Central memory CD8-positive, alpha-beta T cell (primary cell): ENCODE data around the gene FBXW7.

ENCODE experiments used
- ATAC-seq: fragments of 150-1000 bp; cut with Tn5 transposase; replicated peaks from 2 replicates; pipeline ENCODE4 v1.10.0; 2022; ENCODE audit warnings: mild to moderate bottlenecking, moderate FRiP score, moderate number of reproducible peaks; ENCODE audit not compliant: poor library complexity, severe bottlenecking; ENCODE audit errors: extremely low read depth
- DNase-seq, 2 donors: peaks; one replicate each; pipeline ENCODE4 v3.0.0; 2021; ENCODE audit warnings: low spot score in 2 of 2
- H3K27ac Mint-ChIP-seq: one replicate; pipeline ENCODE4 v1.8.0; 2022; ENCODE audit warnings: low read depth, mild to moderate bottlenecking, moderate library complexity, mixed read lengths
- H3K27me3 Mint-ChIP-seq: one replicate; pipeline ENCODE4 v1.8.0; 2022; ENCODE audit warnings: mixed read lengths
- H3K36me3 Mint-ChIP-seq: one replicate; pipeline ENCODE4 v1.8.0; 2022; ENCODE audit warnings: mild to moderate bottlenecking, moderate library complexity, mixed read lengths; ENCODE audit not compliant: insufficient read depth
- H3K4me1 Mint-ChIP-seq: one replicate; pipeline ENCODE4 v1.8.0; 2022; ENCODE audit warnings: mixed read lengths
- H3K4me3 Mint-ChIP-seq: one replicate; pipeline ENCODE4 v1.8.0; 2022; ENCODE audit warnings: mild to moderate bottlenecking, moderate library complexity, mixed read lengths
- H3K9me3 Mint-ChIP-seq: one replicate; pipeline ENCODE4 v1.8.0; 2022; ENCODE audit warnings: mixed read lengths

FBXW7 gene

GRCh38 chr4:152290366-152290921 lies 245.4 kb downstream of the FBXW7 start:
- Mint-ChIP-seq H3K36me3 (no peaks in the 10 kb centered on the region), H3K9me3 (no peaks in the 10 kb centered on the region), H3K27ac (no peak overlapping the region), H3K4me3 (no peak overlapping the region), H3K27me3 (no peaks in the 10 kb centered on the region), H3K4me1 (no peaks in the 10 kb centered on the region)
- no peak for DNase-seq
- ATAC-seq = no peak

- ATAC-seq (no peak), DNase-seq (no peak)
- Mint-ChIP-seq H3K36me3 (no peaks in the 10 kb centered on the region), H3K9me3 (no peaks in the 10 kb centered on the region), H3K4me3 (no peak overlapping the region), H3K27ac (no peak overlapping the region), H3K27me3 (no peaks in the 10 kb centered on the region), H3K4me1 (no peaks in the 10 kb centered on the region)
These were observed 246.0 kb downstream of the FBXW7 start for GRCh38 chr4:152289941-152290340.

DNA sequence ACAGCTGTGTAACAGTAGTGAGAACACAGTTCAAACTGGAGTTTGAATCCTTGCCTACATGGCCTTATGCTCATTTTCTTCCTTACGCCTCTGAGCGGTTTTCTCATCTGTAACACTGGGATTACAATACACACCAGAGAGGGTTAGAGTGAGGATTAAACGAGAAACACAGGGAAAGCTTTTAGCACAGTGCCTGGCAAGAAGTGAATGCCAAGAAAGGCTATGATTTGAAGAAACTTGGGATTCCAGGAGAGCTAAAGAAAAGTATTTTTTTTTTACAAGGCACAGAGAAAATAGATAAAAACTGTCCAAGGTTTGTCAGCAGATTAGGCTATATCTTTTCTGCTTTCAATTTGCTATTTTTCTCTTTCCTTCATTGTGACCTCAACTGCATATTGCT lies 246.4 kb downstream of the FBXW7 start:
- Mint-ChIP-seq H3K27ac (no peak overlapping the region), H3K27me3 (no peaks in the 10 kb centered on the region), H3K4me3 (no peak overlapping the region)

GRCh38 chr4:152283801-152284470 lies 252.0 kb downstream of the FBXW7 start:
- Mint-ChIP-seq H3K9me3 (no peaks in the 10 kb centered on the region), H3K36me3 (peaks cover 2% of the 10 kb centered on the region), H3K27ac (no peak overlapping the region), H3K27me3 (no peaks in the 10 kb centered on the region), H3K4me1 (peaks cover 13% of the 10 kb centered on the region), H3K4me3 (no peak overlapping the region)
- ATAC-seq (no peak), DNase-seq (no peak)

More for the DNA sequence above, 246.4 kb downstream of the FBXW7 start:
- DNase-seq = no peak
- Mint-ChIP-seq H3K4me1 (no peaks in the 10 kb centered on the region), H3K9me3 (no peaks in the 10 kb centered on the region), H3K36me3 (no peaks in the 10 kb centered on the region)
- no peak for ATAC-seq

DNA sequence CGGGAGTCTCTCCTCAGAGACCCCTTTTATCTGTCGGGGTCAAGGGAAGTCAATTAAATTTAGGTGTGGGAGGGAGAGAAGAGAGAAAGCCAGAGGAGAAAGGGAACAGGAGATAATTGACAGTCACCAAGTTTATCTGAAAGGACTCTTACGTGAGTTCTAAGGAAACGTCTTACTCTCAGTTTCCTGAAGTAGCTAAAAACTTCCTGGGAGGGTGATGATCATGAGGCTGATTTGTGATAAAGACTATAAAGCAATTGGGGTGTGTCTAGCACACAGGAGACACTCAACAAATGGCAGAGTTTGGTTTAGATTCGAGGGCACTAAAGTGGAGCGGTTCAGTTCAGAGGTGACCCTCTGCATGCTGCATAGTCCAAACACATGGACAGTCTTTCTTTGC lies 254.1 kb downstream of the FBXW7 start:
- DNase-seq (no peak), ATAC-seq (no peak)
- Mint-ChIP-seq H3K4me1 (peaks cover 13% of the 10 kb centered on the region), H3K9me3 (no peaks in the 10 kb centered on the region), H3K27ac (peak overlapping the region; percentile 70), H3K4me3 (no peak overlapping the region), H3K27me3 (no peaks in the 10 kb centered on the region), H3K36me3 (peaks cover 2% of the 10 kb centered on the region)

DNA sequence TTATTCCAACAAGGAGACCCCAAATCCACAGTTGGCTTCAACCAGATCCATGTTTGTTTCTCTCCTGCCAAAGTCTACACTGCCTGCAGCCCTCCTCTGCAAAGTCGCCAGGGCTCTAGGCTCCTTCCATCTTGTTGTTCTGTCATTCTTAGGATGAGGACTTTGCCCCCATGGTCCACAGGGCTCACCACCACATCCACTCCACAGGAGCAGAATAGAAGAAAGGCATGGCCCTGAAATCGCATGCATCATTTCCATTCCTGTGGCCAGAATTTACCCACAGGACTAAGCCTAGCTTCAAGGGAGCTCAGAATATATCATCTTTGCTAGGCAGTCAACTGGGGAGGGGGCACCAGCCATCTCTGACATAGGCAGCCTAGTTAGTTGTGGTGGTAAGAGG lies 254.7 kb downstream of the FBXW7 start:
- H3K27me3 Mint-ChIP-seq = no peaks in the 10 kb centered on the region

DNA sequence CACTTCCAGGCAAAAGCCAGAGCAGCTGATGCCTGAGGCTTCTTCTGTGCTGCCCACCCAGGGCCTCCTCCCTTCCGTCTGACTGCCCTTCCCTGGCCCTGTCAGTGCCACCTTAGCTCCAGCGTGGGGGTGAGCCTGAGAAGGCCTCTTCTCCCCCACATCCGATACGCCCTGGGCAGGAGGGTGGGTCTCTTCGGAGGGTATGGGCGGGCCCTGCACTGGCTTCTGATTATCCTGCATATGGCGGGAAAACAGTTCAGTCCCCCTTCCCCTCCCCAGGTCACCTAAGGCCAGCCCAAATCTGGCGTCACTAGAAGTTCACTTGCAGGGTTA lies 256.7 kb downstream of the FBXW7 start:
- Mint-ChIP-seq H3K27ac (no peak overlapping the region), H3K4me3 (no peak overlapping the region), H3K4me1 (peaks cover 19% of the 10 kb centered on the region), H3K36me3 (peaks cover 2% of the 10 kb centered on the region), H3K9me3 (no peaks in the 10 kb centered on the region), H3K27me3 (no peaks in the 10 kb centered on the region)
- DNase-seq (no peak), ATAC-seq (no peak)

More for the DNA sequence above, 254.7 kb downstream of the FBXW7 start:
- Mint-ChIP-seq H3K36me3 (peaks cover 2% of the 10 kb centered on the region), H3K27ac (peak overlapping the region; percentile 70), H3K4me1 (peaks cover 13% of the 10 kb centered on the region), H3K9me3 (no peaks in the 10 kb centered on the region), H3K4me3 (no peak overlapping the region)
- no peak for ATAC-seq
- no peak for DNase-seq

- H3K27ac Mint-ChIP-seq = no peak overlapping the region
- H3K36me3 Mint-ChIP-seq = peaks cover 2% of the 10 kb centered on the region
- no peaks in the 10 kb centered on the region for H3K27me3 Mint-ChIP-seq
- DNase-seq = no peak
- no peak for ATAC-seq
- H3K4me3 Mint-ChIP-seq = no peak overlapping the region
- peaks cover 19% of the 10 kb centered on the region for H3K4me1 Mint-ChIP-seq
- no peaks in the 10 kb centered on the region for H3K9me3 Mint-ChIP-seq
These were observed 257.2 kb downstream of the FBXW7 start for GRCh38 chr4:152278505-152279233.

GRCh38 chr4:152278172-152278504 lies 257.8 kb downstream of the FBXW7 start:
- ATAC-seq = no peak
- Mint-ChIP-seq H3K27me3 (no peaks in the 10 kb centered on the region), H3K27ac (peak overlapping the region; percentile 10), H3K36me3 (peaks cover 2% of the 10 kb centered on the region), H3K4me1 (peaks cover 19% of the 10 kb centered on the region), H3K4me3 (no peak overlapping the region), H3K9me3 (no peaks in the 10 kb centered on the region)
- DNase-seq = no peak

- Mint-ChIP-seq H3K27me3 (no peaks in the 10 kb centered on the region), H3K9me3 (no peaks in the 10 kb centered on the region), H3K27ac (no peak overlapping the region), H3K4me3 (no peak overlapping the region), H3K36me3 (peaks cover 1% of the 10 kb centered on the region), H3K4me1 (peaks cover 19% of the 10 kb centered on the region)
- ATAC-seq (no peak), DNase-seq (no peak)
These were observed 258.6 kb downstream of the FBXW7 start for GRCh38 chr4:152277333-152277732.

DNA sequence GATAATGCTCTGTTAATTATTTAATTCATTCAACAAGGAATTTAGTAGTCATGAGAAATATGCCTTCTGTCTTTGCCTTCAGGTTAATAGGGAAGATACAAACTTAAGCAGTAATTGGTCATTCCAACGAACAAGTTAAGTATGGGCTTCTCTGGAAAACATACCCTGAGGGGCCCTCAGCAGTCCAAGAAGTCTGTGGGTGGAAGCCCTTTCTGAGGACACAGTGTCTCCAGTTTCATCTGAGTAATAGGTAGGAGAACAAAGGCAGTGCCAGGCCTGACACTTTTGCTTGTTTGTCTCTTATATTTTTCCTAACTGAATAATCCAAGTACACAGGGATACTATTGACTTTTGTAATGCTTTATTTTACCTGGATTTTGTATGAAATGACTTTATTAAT lies 262.5 kb downstream of the FBXW7 start:
- H3K27me3 Mint-ChIP-seq = no peaks in the 10 kb centered on the region
- ATAC-seq = no peak
- no peaks in the 10 kb centered on the region for H3K9me3 Mint-ChIP-seq
- no peak for DNase-seq
- no peaks in the 10 kb centered on the region for H3K36me3 Mint-ChIP-seq
- no peak overlapping the region for H3K27ac Mint-ChIP-seq
- peaks cover 6% of the 10 kb centered on the region for H3K4me1 Mint-ChIP-seq
- no peak overlapping the region for H3K4me3 Mint-ChIP-seq
